GM12878 (cell line): ENCODE data around the gene SMARCD1. TPM values are rescaled to one million over a fixed set of nuclear protein-coding genes. Genes with fewer than 3 reads are reported as not detected.

ENCODE experiments used
- ATAC-seq: fragments of 200-7000 bp; cut with Tn5 transposase; 3 replicates; pipeline ENCODE4 v1.9.1; 2020; ENCODE audit warnings: mild to moderate bottlenecking, moderate library complexity
- BruUV-seq: library from RNA; stranded (reverse); fragments of 400-500 nt; replicated peaks from 2 replicates; lab custom pipeline; 2021; lab: Mats Ljungman, UMichigan
- CTCF ChIA-PET: fragments of 300-600 bp; sonication (Branson Sonifier 250); formaldehyde crosslinking; extraction: SDS; loops from one replicate; lab custom pipeline; 2021; ENCODE audit warnings: inconsistent platforms; lab: Yijun Ruan, JAX
- POLR2A ChIA-PET: fragments of 350-600 bp; formaldehyde crosslinking; extraction: SDS; loops from one replicate; lab custom pipeline; 2021; ENCODE audit warnings: inconsistent platforms; lab: Charles Lee
- RAD21 ChIA-PET: fragments of 300-600 bp; sonication (Branson Sonifier 250); formaldehyde crosslinking; loops from one replicate; lab custom pipeline; 2023; ENCODE audit warnings: antibody characterized with exemption; ENCODE audit not compliant: unreplicated experiment; lab: Charles Lee
- SMC1A ChIA-PET: fragments of 300-600 bp; sonication (Branson Sonifier 250); formaldehyde crosslinking; loops from one replicate; lab custom pipeline; 2023; ENCODE audit not compliant: unreplicated experiment, uncharacterized antibody; lab: Charles Lee
- DNase-seq: peaks from one replicate; pipeline ENCODE4 v3.0.0-alpha.2; 2011; ENCODE audit warnings: low read depth, low spot score
- FAIRE-seq: peaks from 3 replicates; lab custom pipeline; 2011; peaks lifted over from hg19 to GRCh38; lab: Jason Lieb, UNC
- H2AFZ ChIP-seq: 2 replicates; pipeline ENCODE4 v1.6.0; 2011; ENCODE audit warnings: low read depth, low read length, control low read depth; ENCODE audit not compliant: control insufficient read depth
- H3K27ac ChIP-seq: 2 replicates; pipeline ENCODE4 v1.5.1; 2011; ENCODE audit warnings: control low read depth; ENCODE audit not compliant: control insufficient read depth, insufficient read depth
- H3K27me3 ChIP-seq, 2 experiments: replicated peaks in 1 of 2; 2 replicates each; pipeline versions ENCODE4 v1.6.0 to v1.6.1; 2011; ENCODE audit warnings: low read length in 1 of 2; ENCODE audit not compliant: control insufficient read depth in 2 of 2, insufficient read depth in 2 of 2
- H3K36me3 ChIP-seq, 2 experiments: 2 replicates each; pipeline ENCODE4 v1.5.1; 2011; ENCODE audit warnings: low read length in 1 of 2; ENCODE audit not compliant: control insufficient read depth in 2 of 2, insufficient read depth in 2 of 2
- H3K4me1 ChIP-seq: 2 replicates; pipeline ENCODE4 v1.6.1; 2011; ENCODE audit warnings: mild to moderate bottlenecking, low read length, moderate library complexity, mixed read lengths; ENCODE audit not compliant: control insufficient read depth, insufficient read depth
- H3K4me2 ChIP-seq: 2 replicates; pipeline ENCODE4 v1.6.0; 2011; ENCODE audit warnings: control low read depth; ENCODE audit not compliant: control insufficient read depth, insufficient read depth
- H3K4me3 ChIP-seq: fragments of 200-600 bp; sonication (generic); 2 replicates; pipeline ENCODE4 v1.5.1; 2016
- H3K79me2 ChIP-seq: 2 replicates; pipeline ENCODE4 v1.6.0; 2011; ENCODE audit warnings: low read length; ENCODE audit not compliant: control insufficient read depth, insufficient read depth
- H3K9ac ChIP-seq: 2 replicates; pipeline ENCODE4 v1.8.0; 2011; ENCODE audit warnings: low read length, control low read depth, mixed read lengths; ENCODE audit not compliant: control insufficient read depth, insufficient read depth
- H3K9me3 ChIP-seq: replicated peaks from 3 replicates; pipeline ENCODE4 v1.5.1; 2011; ENCODE audit warnings: mild to moderate bottlenecking, low read length; ENCODE audit not compliant: control insufficient read depth, insufficient read depth
- H4K20me1 ChIP-seq: 2 replicates; pipeline ENCODE4 v1.6.0; 2011; ENCODE audit not compliant: control insufficient read depth, insufficient read depth
- ESRRA ChIP-seq: IDR thresholded peaks from 2 replicates; pipeline ENCODE4 v1.6.1; 2012; ENCODE audit warnings: mild to moderate bottlenecking, low read length, improper control_type of control experiment
- ETV6 ChIP-seq, 2 experiments: fragments of 450-650 bp in 1 of 2; IDR thresholded peaks in 1 of 2; conservative IDR thresholded peaks in 1 of 2; 2 replicates each; pipeline ENCODE4 v1.6.1; 2014; ENCODE audit warnings: antibody characterized with exemption in 1 of 2, borderline replicate concordance in 1 of 2, low read depth in 1 of 2, mild to moderate bottlenecking in 1 of 2, moderate library complexity in 1 of 2
- HDAC2 ChIP-seq: fragments of 200-600 bp; sonication (generic); IDR thresholded peaks from 2 replicates; pipeline ENCODE4 v1.6.1; 2017
- PAX8 ChIP-seq: fragments of 450-650 bp; IDR thresholded peaks from 2 replicates; pipeline ENCODE4 v1.6.1; 2017; ENCODE audit warnings: mild to moderate bottlenecking, moderate library complexity
- RUNX3 ChIP-seq: IDR thresholded peaks from 2 replicates; pipeline ENCODE4 v1.6.1; 2012; ENCODE audit warnings: low read length, inconsistent platforms
- SREBF2 ChIP-seq: IDR thresholded peaks from 2 replicates; pipeline ENCODE4 v1.6.1; 2012; ENCODE audit warnings: mild to moderate bottlenecking, low read length
- SUPT20H ChIP-seq: IDR thresholded peaks from 2 replicates; pipeline ENCODE4 v1.6.1; 2011; ENCODE audit warnings: low read depth, mild to moderate bottlenecking, low read length, moderate library complexity, borderline replicate concordance; ENCODE audit not compliant: control insufficient read depth
- TARDBP ChIP-seq: IDR thresholded peaks from 2 replicates; pipeline ENCODE4 v1.6.1; 2016; ENCODE audit warnings: borderline replicate concordance
- WGBS: methylation state at CpG from one replicate; pipeline ENCODE4 v1.1.6; 2016; ENCODE audit warnings: low lambda C conversion rate; ENCODE audit not compliant: insufficient replicate concordance, insufficient coverage; ENCODE audit errors: missing lambda C conversion rate; 5-methylcytosine and 5-hydroxymethylcytosine counted together
- in situ Hi-C: fragments of 300-500 bp; cut with MboI; formaldehyde crosslinking; loops from 9 replicates; pipeline ENCODE4 v1.14.3; 2018; ENCODE audit warnings: mixed read lengths
- intact Hi-C: fragments of 100-400 bp; cut with micrococcal nuclease; formaldehyde crosslinking; loops from one replicate; pipeline ENCODE4 v1.14.2; 2022; ENCODE audit not compliant: unreplicated experiment
- polyA plus RNA-seq, 11 experiments: library from polyadenylated mRNA; depleted of rRNA in 4 of 11; unstranded in 6 of 11; stranded (reverse) in 5 of 11; fragments of >200 nt; fragmentation: Nextera tagmentation in 4 of 11; fragmentation: Illumina TruSeq in 1 of 11; extraction: Ambion mirVana in 4 of 11; extraction: Trizol in 1 of 11; gene quantifications; 1 replicate in 1 of 11; 2 replicates in 10 of 11; pipeline versions ENCODE4 v1.2.1 to v1.2.3, GENCODE V29; 2011 to 2016; ENCODE audit warnings: inconsistent platforms in 2 of 11, missing spikeins in 2 of 11, low read depth in 1 of 11
- total RNA-seq, 4 experiments: library from RNA; depleted of rRNA in 3 of 4; stranded (reverse); fragments of >200 nt in 3 of 4; fragmentation: Illumina TruSeq in 1 of 4; extraction: Trizol in 1 of 4; gene quantifications; 2 replicates each; pipeline versions ENCODE4 v1.2.1 to v1.2.3, GENCODE V29; 2013 to 2021
- TF ChIP-seq, protein P1 (sequence below): fragments of 450-650 bp; IDR thresholded peaks from 2 replicates; pipeline ENCODE4 v1.6.1; 2018; ENCODE audit warnings: mild to moderate bottlenecking, low read depth, moderate library complexity; ENCODE audit not compliant: partially characterized antibody
- TF ChIP-seq, protein P2 (sequence below): IDR thresholded peaks from 2 replicates; pipeline ENCODE4 v1.6.1; 2012; ENCODE audit warnings: low read depth, low read length, improper control_type of control experiment
- TF ChIP-seq, protein P3 (sequence below), 3 experiments: IDR thresholded peaks in 2 of 3; conservative IDR thresholded peaks in 1 of 3; 2 replicates each; pipeline ENCODE4 v1.5.1; 2011; ENCODE audit warnings: low read depth in 3 of 3, low read length in 3 of 3, mild to moderate bottlenecking in 3 of 3, control low read depth in 2 of 3, moderate library complexity in 2 of 3, inconsistent platforms in 1 of 3, mixed read lengths in 1 of 3; ENCODE audit not compliant: control insufficient read depth in 2 of 3, insufficient read depth in 1 of 3; ENCODE audit errors: extremely low read depth in 1 of 3

SMARCD1 gene
- total and polyA plus RNA-seq, 10 of the 15 experiments (the other 5 are each of a cell fraction or from before 2014, with no cell fraction given), result 1.4 to 92.4 (median 58.9) TPM

DNA sequence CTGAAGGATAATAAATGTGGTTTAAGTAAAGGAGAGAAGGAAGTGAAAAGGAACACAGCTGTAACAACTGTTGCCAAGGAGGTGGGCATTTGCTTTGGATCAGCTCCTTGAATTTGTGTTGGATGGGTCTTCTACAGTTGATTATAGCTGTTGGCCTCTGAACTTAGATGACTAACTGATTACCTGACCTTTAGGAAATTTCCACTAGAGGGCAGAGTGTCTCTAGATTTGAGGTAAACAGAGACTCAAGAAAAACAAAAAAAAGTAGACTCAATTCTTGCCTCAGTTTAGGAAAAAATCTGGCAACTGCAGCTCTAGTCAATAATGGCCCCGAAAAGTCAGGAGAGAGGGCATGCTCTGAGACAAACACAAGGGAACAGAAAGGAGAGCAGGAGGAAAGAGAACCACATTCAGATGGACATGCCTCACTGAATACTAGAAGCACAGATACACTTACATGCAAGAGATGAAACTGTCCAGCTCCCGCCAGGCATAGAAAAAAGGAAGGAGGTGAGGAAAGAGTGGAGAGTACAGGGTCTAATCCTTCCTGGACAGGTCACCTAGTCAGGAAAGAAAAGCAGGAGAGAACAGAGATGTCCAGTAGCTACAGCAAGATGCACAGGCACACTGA, 47.5 kb downstream of the SMARCD1 start (continued):
- TF ChIP-seq ETV6 (conservative IDR thresholded peaks at IDR 0.05 in 1 of 2, IDR thresholded peaks at IDR 0.05 in 1 of 2; ENCODE audit: borderline replicate concordance in 1 of 2, low read depth in 1 of 2) (no peak), SREBF2 (no peak)

DNA sequence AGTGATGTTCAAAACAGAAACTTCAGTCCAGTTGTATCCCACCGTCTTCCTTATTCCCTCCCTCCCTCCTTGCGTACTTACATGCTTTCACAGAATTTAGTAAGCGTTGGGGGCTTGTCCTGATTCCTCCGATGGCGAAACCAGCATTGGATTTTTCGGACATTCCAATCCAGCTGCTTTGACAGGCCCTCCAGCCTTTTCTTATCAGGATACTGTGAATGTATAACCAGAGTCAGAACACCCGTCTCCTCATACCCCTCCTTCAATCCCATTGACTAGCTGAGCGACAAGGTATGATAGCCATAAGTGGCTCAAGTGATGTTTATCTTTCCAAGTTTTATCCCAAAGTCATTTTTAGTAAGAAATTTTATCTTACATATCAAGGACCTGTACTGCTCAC, 57.9 kb downstream of the SMARCD1 start:
- no TSS peak for BruUV-seq
- no peak for FAIRE-seq
- H3K4me2 ChIP-seq, result no peak overlapping the region
- H3K36me3 ChIP-seq, result peaks cover 0 to 2% of the 10 kb centered on the region in 2 experiments; a peak in 2 of 4 replicates
- no peaks in the 10 kb centered on the region for H3K79me2 ChIP-seq
- 89% methylated on average over 8 of the region's 8 CpGs for WGBS
- ChIA-PET RAD21 (no interaction called here), POLR2A (interaction anchor here (0.7 kb wide), 1 partner anchor 18 kb away, joined by 4 read pairs; no protein-coding TSS in a partner anchor), SMC1A (interaction anchor here (2.4 kb wide), 1 partner anchor 33 kb away, joined by 5 read pairs; no protein-coding TSS in a partner anchor)
- no peaks in the 10 kb centered on the region for H4K20me1 ChIP-seq
- no peak overlapping the region for H2AFZ ChIP-seq
- no peaks in the 10 kb centered on the region for H3K9me3 ChIP-seq
- no peak overlapping the region for H3K4me3 ChIP-seq
- H3K27ac ChIP-seq, result no peak overlapping the region
- no peaks in the 10 kb centered on the region for H3K27me3 ChIP-seq
- intact Hi-C loops (no loop called here), in situ Hi-C loops (no loop called here)
- H3K4me1 ChIP-seq, result no peaks in the 10 kb centered on the region
- no peak overlapping the region for H3K9ac ChIP-seq
- TF ChIP-seq, protein P1, sequence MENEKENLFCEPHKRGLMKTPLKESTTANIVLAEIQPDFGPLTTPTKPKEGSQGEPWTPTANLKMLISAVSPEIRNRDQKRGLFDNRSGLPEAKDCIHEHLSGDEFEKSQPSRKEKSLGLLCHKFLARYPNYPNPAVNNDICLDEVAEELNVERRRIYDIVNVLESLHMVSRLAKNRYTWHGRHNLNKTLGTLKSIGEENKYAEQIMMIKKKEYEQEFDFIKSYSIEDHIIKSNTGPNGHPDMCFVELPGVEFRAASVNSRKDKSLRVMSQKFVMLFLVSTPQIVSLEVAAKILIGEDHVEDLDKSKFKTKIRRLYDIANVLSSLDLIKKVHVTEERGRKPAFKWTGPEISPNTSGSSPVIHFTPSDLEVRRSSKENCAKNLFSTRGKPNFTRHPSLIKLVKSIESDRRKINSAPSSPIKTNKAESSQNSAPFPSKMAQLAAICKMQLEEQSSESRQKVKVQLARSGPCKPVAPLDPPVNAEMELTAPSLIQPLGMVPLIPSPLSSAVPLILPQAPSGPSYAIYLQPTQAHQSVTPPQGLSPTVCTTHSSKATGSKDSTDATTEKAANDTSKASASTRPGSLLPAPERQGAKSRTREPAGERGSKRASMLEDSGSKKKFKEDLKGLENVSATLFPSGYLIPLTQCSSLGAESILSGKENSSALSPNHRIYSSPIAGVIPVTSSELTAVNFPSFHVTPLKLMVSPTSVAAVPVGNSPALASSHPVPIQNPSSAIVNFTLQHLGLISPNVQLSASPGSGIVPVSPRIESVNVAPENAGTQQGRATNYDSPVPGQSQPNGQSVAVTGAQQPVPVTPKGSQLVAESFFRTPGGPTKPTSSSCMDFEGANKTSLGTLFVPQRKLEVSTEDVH, result no peak
- TF ChIP-seq PAX8, result no peak
- no peak for TF ChIP-seq TARDBP
- TF ChIP-seq, protein P2, sequence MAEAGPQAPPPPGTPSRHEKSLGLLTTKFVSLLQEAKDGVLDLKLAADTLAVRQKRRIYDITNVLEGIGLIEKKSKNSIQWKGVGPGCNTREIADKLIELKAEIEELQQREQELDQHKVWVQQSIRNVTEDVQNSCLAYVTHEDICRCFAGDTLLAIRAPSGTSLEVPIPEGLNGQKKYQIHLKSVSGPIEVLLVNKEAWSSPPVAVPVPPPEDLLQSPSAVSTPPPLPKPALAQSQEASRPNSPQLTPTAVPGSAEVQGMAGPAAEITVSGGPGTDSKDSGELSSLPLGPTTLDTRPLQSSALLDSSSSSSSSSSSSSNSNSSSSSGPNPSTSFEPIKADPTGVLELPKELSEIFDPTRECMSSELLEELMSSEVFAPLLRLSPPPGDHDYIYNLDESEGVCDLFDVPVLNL, result no peak
- TF ChIP-seq SUPT20H, result no peak
- no peak for TF ChIP-seq ESRRA
- no peak for TF ChIP-seq RUNX3
- TF ChIP-seq, protein P3, sequence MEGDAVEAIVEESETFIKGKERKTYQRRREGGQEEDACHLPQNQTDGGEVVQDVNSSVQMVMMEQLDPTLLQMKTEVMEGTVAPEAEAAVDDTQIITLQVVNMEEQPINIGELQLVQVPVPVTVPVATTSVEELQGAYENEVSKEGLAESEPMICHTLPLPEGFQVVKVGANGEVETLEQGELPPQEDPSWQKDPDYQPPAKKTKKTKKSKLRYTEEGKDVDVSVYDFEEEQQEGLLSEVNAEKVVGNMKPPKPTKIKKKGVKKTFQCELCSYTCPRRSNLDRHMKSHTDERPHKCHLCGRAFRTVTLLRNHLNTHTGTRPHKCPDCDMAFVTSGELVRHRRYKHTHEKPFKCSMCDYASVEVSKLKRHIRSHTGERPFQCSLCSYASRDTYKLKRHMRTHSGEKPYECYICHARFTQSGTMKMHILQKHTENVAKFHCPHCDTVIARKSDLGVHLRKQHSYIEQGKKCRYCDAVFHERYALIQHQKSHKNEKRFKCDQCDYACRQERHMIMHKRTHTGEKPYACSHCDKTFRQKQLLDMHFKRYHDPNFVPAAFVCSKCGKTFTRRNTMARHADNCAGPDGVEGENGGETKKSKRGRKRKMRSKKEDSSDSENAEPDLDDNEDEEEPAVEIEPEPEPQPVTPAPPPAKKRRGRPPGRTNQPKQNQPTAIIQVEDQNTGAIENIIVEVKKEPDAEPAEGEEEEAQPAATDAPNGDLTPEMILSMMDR (IDR thresholded peaks at IDR 0.05 in 2 of 3, conservative IDR thresholded peaks at IDR 0.05 in 1 of 3; ENCODE audit: control insufficient read depth in 2 of 3, extremely low read depth in 1 of 3, insufficient read depth in 1 of 3, low read depth in 3 of 3, low read length in 3 of 3), result no peak
- no peak for TF ChIP-seq HDAC2
- TF ChIP-seq, all 136 proteins: peak for 0
- CTCF ChIA-PET, result interaction anchor here (0.9 to 1.6 kb wide), 5 partner anchors 10 to 31 kb away, joined by 3 to 5 read pairs (median 3); partner anchors contain the start of gene COX14
- ATAC-seq, result no peak
- no peak for DNase-seq
